ENCODE measurements around the gene SNX9.

Gene SNX9

GRCh38 chr6:157961832-157962575 lies 139.0 kb downstream of the SNX9 start:
- no peak overlapping the region for H3K9ac ChIP-seq (ENCODE audit: low read length)
- no peak overlapping the region for H3K4me3 ChIP-seq (ENCODE audit: low read length)
- H3K4me1 ChIP-seq (ENCODE audit: low read length) = no peaks in the 10 kb centered on the region
- H4K20me1 ChIP-seq (ENCODE audit: insufficient read depth, low read length) = no peaks in the 10 kb centered on the region
- H2AFZ ChIP-seq (ENCODE audit: low read depth, low read length) = no peak overlapping the region
- H3K9me3 ChIP-seq (ENCODE audit: insufficient read depth, low read length) = no peaks in the 10 kb centered on the region
- H3K27me3 ChIP-seq (ENCODE audit: low read depth, low read length) = no peaks in the 10 kb centered on the region
- no peak overlapping the region for H3K27ac ChIP-seq (ENCODE audit: low read length)
- H3K79me2 ChIP-seq (ENCODE audit: low read length) = no peaks in the 10 kb centered on the region
- TF ChIP-seq CTCF (IDR thresholded peaks at IDR 0.05; ENCODE audit: low read depth, low read length) (no peak), EZH2phosphoT487 (IDR thresholded peaks at IDR 0.05; ENCODE audit: low read depth) (no peak)
- no peaks in the 10 kb centered on the region for H3K36me3 ChIP-seq (replicated peaks; ENCODE audit: low read depth, low read length)
- no peak overlapping the region for H3K4me2 ChIP-seq (ENCODE audit: low read length)

GRCh38 chr6:157962601-157963302 lies 139.7 kb downstream of the SNX9 start:
- H3K4me3 ChIP-seq (ENCODE audit: low read length) = no peak overlapping the region
- no peaks in the 10 kb centered on the region for H4K20me1 ChIP-seq (ENCODE audit: insufficient read depth, low read length)
- H3K36me3 ChIP-seq (replicated peaks; ENCODE audit: low read depth, low read length) = no peaks in the 10 kb centered on the region
- no peak overlapping the region for H2AFZ ChIP-seq (ENCODE audit: low read depth, low read length)
- H3K9ac ChIP-seq (ENCODE audit: low read length) = no peak overlapping the region
- no peak overlapping the region for H3K4me2 ChIP-seq (ENCODE audit: low read length)
- H3K9me3 ChIP-seq (ENCODE audit: insufficient read depth, low read length) = no peaks in the 10 kb centered on the region
- H3K27me3 ChIP-seq (ENCODE audit: low read depth, low read length) = no peaks in the 10 kb centered on the region
- TF ChIP-seq CTCF (IDR thresholded peaks at IDR 0.05; ENCODE audit: low read depth, low read length) (no peak), EZH2phosphoT487 (IDR thresholded peaks at IDR 0.05; ENCODE audit: low read depth) (no peak)
- H3K79me2 ChIP-seq (ENCODE audit: low read length) = no peaks in the 10 kb centered on the region
- no peak overlapping the region for H3K27ac ChIP-seq (ENCODE audit: low read length)
- no peaks in the 10 kb centered on the region for H3K4me1 ChIP-seq (ENCODE audit: low read length)

GRCh38 chr6:157964100-157964499 lies 141.1 kb downstream of the SNX9 start:
- Histone ChIP-seq H3K9me3 (ENCODE audit: insufficient read depth, low read length) (no peaks in the 10 kb centered on the region), H3K79me2 (ENCODE audit: low read length) (no peaks in the 10 kb centered on the region), H3K4me2 (ENCODE audit: low read length) (no peak overlapping the region), H3K9ac (ENCODE audit: low read length) (no peak overlapping the region), H3K4me3 (ENCODE audit: low read length) (no peak overlapping the region), H4K20me1 (ENCODE audit: insufficient read depth, low read length) (no peaks in the 10 kb centered on the region), H3K27me3 (ENCODE audit: low read depth, low read length) (no peaks in the 10 kb centered on the region), H2AFZ (ENCODE audit: low read depth, low read length) (no peak overlapping the region), H3K27ac (ENCODE audit: low read length) (no peak overlapping the region), H3K36me3 (replicated peaks; ENCODE audit: low read depth, low read length) (no peaks in the 10 kb centered on the region), H3K4me1 (ENCODE audit: low read length) (no peaks in the 10 kb centered on the region)
- TF ChIP-seq CTCF (IDR thresholded peaks at IDR 0.05; ENCODE audit: low read depth, low read length) (no peak), EZH2phosphoT487 (IDR thresholded peaks at IDR 0.05; ENCODE audit: low read depth) (no peak)

- Histone ChIP-seq H3K9ac (ENCODE audit: low read length) (no peak overlapping the region), H3K79me2 (ENCODE audit: low read length) (no peaks in the 10 kb centered on the region), H3K27me3 (ENCODE audit: low read depth, low read length) (no peaks in the 10 kb centered on the region), H3K4me2 (ENCODE audit: low read length) (no peak overlapping the region), H3K36me3 (replicated peaks; ENCODE audit: low read depth, low read length) (no peaks in the 10 kb centered on the region), H4K20me1 (ENCODE audit: insufficient read depth, low read length) (no peaks in the 10 kb centered on the region), H3K9me3 (ENCODE audit: insufficient read depth, low read length) (no peaks in the 10 kb centered on the region), H3K4me3 (ENCODE audit: low read length) (no peak overlapping the region), H3K4me1 (ENCODE audit: low read length) (no peaks in the 10 kb centered on the region), H2AFZ (ENCODE audit: low read depth, low read length) (no peak overlapping the region), H3K27ac (ENCODE audit: low read length) (no peak overlapping the region)
- no peak for TF ChIP-seq CTCF (IDR thresholded peaks at IDR 0.05; ENCODE audit: low read depth, low read length)
- no peak for TF ChIP-seq EZH2phosphoT487 (IDR thresholded peaks at IDR 0.05; ENCODE audit: low read depth)
These were observed 142.3 kb downstream of the SNX9 start for GRCh38 chr6:157965387-157965786.

Measured in OCI-LY3 (cell line).